Activated CD4-positive, alpha-beta memory T cell treated with anti-CD3 and anti-CD28 coated beads, Interleukin-2, amount 10 ng/mL, durations not matched to agents 7 days and 5 days (primary cell): Measurements from ENCODE around the gene ABCA2. TPM values are rescaled to one million over a fixed set of nuclear protein-coding genes. Genes with fewer than 3 reads are reported as not detected.

Experiments
- CTCF ChIA-PET: fragments of 350-600 bp; sonication (Branson Sonifier 250); formaldehyde crosslinking; loops from one replicate; lab custom pipeline; 2021; ENCODE audit warnings: antibody characterized with exemption, inconsistent platforms; lab: Charles Lee
- POLR2A ChIA-PET: fragments of 350-600 bp; sonication (Branson Sonifier 250); formaldehyde crosslinking; loops from one replicate; lab custom pipeline; 2021; ENCODE audit warnings: antibody characterized with exemption; lab: Charles Lee
- DNase-seq: peaks from one replicate; pipeline ENCODE4 v3.0.0-alpha.2; 2020
- H3K27ac Mint-ChIP-seq: one replicate; pipeline ENCODE4 v1.8.0; 2021; ENCODE audit warnings: mild to moderate bottlenecking, mixed read lengths
- H3K27me3 Mint-ChIP-seq: one replicate; pipeline ENCODE4 v1.8.0; 2021; ENCODE audit warnings: mixed read lengths
- H3K36me3 Mint-ChIP-seq: one replicate; pipeline ENCODE4 v1.8.0; 2021; ENCODE audit warnings: low read depth, mixed read lengths
- H3K4me1 Mint-ChIP-seq: one replicate; pipeline ENCODE4 v1.8.0; 2021; ENCODE audit warnings: mixed read lengths
- H3K4me3 Mint-ChIP-seq: one replicate; pipeline ENCODE4 v1.8.0; 2021; ENCODE audit warnings: mild to moderate bottlenecking, mixed read lengths
- H3K9me3 Mint-ChIP-seq: one replicate; pipeline ENCODE4 v1.8.0; 2021; ENCODE audit warnings: mixed read lengths
- total RNA-seq, 2 experiments: library from RNA; stranded (reverse); gene quantifications; one replicate each; pipeline ENCODE4 v1.2.3, GENCODE V29; 2021

The ABCA2 gene, protein sequence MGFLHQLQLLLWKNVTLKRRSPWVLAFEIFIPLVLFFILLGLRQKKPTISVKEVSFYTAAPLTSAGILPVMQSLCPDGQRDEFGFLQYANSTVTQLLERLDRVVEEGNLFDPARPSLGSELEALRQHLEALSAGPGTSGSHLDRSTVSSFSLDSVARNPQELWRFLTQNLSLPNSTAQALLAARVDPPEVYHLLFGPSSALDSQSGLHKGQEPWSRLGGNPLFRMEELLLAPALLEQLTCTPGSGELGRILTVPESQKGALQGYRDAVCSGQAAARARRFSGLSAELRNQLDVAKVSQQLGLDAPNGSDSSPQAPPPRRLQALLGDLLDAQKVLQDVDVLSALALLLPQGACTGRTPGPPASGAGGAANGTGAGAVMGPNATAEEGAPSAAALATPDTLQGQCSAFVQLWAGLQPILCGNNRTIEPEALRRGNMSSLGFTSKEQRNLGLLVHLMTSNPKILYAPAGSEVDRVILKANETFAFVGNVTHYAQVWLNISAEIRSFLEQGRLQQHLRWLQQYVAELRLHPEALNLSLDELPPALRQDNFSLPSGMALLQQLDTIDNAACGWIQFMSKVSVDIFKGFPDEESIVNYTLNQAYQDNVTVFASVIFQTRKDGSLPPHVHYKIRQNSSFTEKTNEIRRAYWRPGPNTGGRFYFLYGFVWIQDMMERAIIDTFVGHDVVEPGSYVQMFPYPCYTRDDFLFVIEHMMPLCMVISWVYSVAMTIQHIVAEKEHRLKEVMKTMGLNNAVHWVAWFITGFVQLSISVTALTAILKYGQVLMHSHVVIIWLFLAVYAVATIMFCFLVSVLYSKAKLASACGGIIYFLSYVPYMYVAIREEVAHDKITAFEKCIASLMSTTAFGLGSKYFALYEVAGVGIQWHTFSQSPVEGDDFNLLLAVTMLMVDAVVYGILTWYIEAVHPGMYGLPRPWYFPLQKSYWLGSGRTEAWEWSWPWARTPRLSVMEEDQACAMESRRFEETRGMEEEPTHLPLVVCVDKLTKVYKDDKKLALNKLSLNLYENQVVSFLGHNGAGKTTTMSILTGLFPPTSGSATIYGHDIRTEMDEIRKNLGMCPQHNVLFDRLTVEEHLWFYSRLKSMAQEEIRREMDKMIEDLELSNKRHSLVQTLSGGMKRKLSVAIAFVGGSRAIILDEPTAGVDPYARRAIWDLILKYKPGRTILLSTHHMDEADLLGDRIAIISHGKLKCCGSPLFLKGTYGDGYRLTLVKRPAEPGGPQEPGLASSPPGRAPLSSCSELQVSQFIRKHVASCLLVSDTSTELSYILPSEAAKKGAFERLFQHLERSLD (N-terminal part only)
- total RNA-seq = 10 to 100 TPM; 55.5 to 65.9 TPM

DNA sequence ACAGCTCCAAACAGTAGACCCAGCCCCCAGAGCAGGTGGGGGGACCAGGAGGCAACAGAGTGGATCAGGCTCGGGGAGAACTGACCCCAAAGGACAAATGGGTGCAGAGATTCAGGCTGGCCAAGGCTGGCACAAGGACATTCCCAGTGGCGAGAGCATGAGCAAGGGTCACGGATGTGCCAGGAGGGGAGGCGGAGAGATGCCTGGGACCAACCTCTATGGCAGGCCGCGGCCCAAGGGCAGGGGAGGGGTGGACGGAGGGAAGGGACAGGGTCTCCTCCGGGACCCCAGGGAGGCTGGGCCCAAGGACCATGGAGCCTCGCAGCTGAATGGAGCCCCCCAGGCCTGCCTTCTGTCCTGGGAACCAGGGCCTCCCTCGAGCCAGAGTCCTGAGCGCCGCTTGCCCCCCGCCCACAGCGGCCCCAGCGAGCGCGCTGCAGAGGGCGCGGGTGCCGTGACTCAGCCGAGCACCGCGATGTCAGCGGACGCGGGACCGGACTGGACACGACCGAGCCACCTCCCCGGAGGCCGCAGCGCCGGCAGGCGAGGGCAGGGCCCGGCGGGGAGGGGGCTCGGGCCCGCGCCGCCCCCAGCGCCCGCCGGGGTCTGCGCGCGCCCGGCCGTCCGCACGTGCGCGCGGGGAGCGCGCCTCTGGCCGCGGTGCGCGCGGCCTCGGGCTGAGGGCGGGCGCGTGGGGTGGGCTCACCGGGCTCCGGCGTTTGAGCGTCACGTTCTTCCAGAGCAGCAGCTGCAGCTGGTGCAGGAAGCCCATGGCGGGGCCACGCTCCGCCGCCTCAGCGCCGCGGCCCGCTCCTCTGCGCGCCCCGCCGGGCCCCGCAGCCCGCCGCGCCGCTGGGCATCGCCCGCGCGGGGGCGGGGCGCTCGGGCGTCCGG, at the start of gene ABCA2:
Gene ABCA2 (minus strand): TSS at position 869 of the 894 bp plus-strand sequence. CDS start 97 bp downstream, at position 772.
- no peak for DNase-seq
- peak within 1 kb of the TSS; percentile 91 for H3K27ac Mint-ChIP-seq
- no peaks in the 10 kb centered on the region for H3K27me3 Mint-ChIP-seq
- no peaks in the 10 kb centered on the region for H3K9me3 Mint-ChIP-seq
- CTCF ChIA-PET = interaction anchor here (1.0 to 7.3 kb wide), 8 partner anchors 17 to 213 kb away, joined by 3 to 105 read pairs (median 8); partner anchors contain the start of genes CLIC3, SAPCD2, TRAF2 and UAP1L1
- peaks cover 5% of the 10 kb centered on the region for H3K36me3 Mint-ChIP-seq
- H3K4me3 Mint-ChIP-seq = peak within 1 kb of the TSS; percentile 77
- H3K4me1 Mint-ChIP-seq = peaks cover 43% of the 10 kb centered on the region
- POLR2A ChIA-PET = interaction anchor here (0.9 to 2.0 kb wide), 6 partner anchors 10 to 43 kb away, joined by 3 to 7 read pairs (median 5); partner anchors contain the start of genes CLIC3 and SAPCD2

DNA sequence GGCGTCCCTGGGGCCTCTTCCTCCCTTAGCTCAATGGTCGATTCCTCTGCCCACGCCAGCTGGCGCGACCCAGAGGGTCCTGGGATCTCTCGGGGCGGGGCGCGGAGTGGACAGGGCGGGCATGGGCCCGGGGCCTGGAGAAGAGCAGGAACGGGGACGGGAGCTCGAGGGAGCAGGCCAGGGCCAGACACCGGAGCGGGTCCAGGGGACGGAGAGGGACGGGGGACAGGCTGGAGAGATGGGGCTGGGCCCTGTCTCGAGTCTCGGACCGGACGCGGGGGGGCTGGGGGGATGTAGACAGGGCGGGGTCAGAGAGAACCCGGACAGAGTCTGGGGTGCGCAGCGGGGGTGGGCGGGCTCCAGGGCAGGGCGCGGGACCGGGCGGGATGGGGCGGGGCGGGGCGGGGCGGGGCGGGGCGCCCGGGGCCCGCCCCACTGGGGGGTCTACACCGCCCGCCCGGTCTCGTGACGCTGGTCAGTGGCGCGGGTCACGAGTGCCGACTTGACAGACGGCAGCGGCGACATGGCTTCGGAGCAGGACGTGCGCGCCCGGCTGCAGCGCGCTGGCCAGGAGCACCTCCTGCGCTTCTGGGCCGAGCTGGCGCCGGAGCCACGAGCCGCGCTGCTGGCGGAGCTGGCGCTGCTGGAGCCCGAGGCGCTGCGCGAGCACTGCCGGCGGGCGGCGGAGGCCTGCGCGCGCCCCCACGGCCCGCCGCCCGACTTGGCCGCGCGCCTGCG, 49.1 kb upstream of the ABCA2 start, which contains the start of gene UAP1L1:
Gene UAP1L1 (plus strand): TSS at position 508 of the 738 bp plus-strand sequence. CDS start 16 bp downstream, at position 524.
- H3K27me3 Mint-ChIP-seq = no peaks in the 10 kb centered on the region
- CTCF ChIA-PET = interaction anchor here (0.6 to 3.2 kb wide), 9 partner anchors 8 to 159 kb away, joined by 3 to 29 read pairs (median 6); partner anchors contain the start of genes ABCA2 and MAN1B1
- peaks cover 14% of the 10 kb centered on the region for H3K36me3 Mint-ChIP-seq

DNA sequence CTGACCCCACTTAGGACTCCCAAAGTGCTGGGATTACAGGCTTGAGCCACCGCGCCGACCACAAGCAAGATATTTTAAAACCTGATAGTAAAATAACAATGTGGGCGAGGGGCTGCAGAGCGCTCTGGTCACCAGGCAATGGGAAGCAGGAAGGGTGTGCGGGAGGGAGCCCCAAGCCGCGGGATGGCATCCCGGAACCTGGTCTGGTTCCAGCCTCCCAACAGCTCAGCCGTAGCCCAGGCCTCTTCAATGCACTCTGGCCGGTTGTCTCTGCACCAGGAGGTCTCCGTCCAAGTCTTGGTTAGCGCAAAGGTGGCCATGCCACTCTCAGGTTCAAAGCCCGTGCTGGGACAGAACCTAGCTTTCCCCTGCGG, 48.6 kb upstream of the ABCA2 start:
- CTCF ChIA-PET = interaction anchor here (0.6 to 3.2 kb wide), 8 partner anchors 8 to 48 kb away, joined by 3 to 29 read pairs (median 6); partner anchors contain the start of genes ABCA2 and MAN1B1
- peak overlapping the region; percentile 40 for H3K27ac Mint-ChIP-seq

More for the DNA sequence above, 49.1 kb upstream of the ABCA2 start, which contains the start of gene UAP1L1:
- Mint-ChIP-seq H3K4me3 (peak within 1 kb of the TSS; percentile 71), H3K4me1 (peaks cover 15% of the 10 kb centered on the region), H3K9me3 (no peaks in the 10 kb centered on the region), H3K27ac (peak within 1 kb of the TSS; percentile 44)
- DNase-seq = peak; percentile 76
- POLR2A ChIA-PET = interaction anchor here (1.0 to 3.1 kb wide), 5 partner anchors 9 to 164 kb away, joined by 3 to 35 read pairs (median 4); partner anchors contain the start of genes MAN1B1, SSNA1 and TUBB4B

DNA sequence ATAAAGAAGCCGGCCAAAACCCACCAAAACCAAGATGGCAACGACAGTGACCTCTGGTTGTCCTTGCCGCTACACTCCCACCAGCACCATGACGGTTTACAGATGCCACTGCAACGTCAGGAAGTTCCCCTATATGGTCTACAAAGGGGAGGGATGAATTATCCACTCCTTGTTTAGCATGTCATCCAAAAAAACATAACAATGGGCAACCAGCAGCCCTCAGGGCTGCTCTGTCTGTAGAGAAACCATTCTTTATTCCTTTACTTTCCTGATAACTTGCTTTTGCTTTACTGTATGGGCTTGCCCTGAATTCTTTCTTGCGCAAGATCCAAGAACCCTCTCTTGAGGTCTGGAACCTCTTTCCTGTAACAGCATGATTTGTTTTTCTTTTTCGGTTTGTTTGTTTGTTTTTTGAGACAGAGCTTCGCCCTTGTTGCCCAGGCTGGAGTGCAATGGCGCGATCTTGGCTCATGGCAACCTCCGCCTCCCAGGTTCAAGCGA, 47.3 kb upstream of the ABCA2 start:
- H3K27me3 Mint-ChIP-seq = no peaks in the 10 kb centered on the region
- DNase-seq = no peak
- H3K9me3 Mint-ChIP-seq = no peaks in the 10 kb centered on the region
- H3K36me3 Mint-ChIP-seq = peaks cover 6% of the 10 kb centered on the region
- no peak overlapping the region for H3K27ac Mint-ChIP-seq
- ChIA-PET CTCF (interaction anchor here (1.4 to 3.2 kb wide), 2 partner anchors 7 to 28 kb away, joined by 5 to 29 read pairs; no protein-coding TSS in a partner anchor), POLR2A (interaction anchor here (1.7 to 3.1 kb wide), 2 partner anchors 11 to 165 kb away, joined by 3 to 35 read pairs; partner anchors contain the start of genes MAN1B1 and TUBB4B)
- peaks cover 29% of the 10 kb centered on the region for H3K4me1 Mint-ChIP-seq
- no peak overlapping the region for H3K4me3 Mint-ChIP-seq

More for the DNA sequence above, 48.6 kb upstream of the ABCA2 start:
- Mint-ChIP-seq H3K9me3 (no peaks in the 10 kb centered on the region), H3K36me3 (peaks cover 8% of the 10 kb centered on the region), H3K27me3 (no peaks in the 10 kb centered on the region), H3K4me3 (peak overlapping the region; percentile 54), H3K4me1 (peaks cover 17% of the 10 kb centered on the region)
- DNase-seq = no peak
- POLR2A ChIA-PET = interaction anchor here (1.0 to 3.1 kb wide), 5 partner anchors 9 to 164 kb away, joined by 3 to 35 read pairs (median 4); partner anchors contain the start of genes MAN1B1, SSNA1 and TUBB4B

DNA sequence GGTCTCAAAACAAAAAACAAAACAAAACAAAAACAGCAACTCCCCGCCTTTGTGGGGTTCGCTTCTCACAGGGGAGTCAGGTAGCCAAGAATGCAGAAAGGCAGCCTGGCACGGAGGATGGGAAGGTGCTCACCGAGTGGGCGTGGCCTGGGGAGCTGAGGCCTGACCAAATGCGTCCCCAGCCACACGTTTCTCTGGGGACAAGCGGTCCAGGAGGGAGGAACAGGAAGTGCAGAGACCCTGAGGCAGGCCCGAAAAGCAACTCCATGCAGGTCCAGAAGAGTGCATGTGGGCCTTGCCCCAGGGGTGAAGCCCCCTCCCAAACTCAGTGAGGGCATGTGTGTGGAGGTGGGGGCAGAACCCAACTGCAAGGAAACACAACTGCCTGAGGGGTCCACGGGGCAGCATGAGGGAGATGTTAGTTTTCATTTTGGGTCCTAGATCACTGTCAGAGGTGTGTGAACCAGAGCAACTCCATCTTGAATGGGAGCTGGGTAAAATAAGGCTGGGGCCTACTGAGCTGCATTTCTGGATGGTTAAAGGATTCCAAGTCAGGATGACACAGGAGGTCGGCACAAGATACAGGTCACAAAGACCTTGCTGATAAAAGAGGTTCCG, 46.7 kb upstream of the ABCA2 start:
- Mint-ChIP-seq H3K4me3 (no peak overlapping the region), H3K9me3 (no peaks in the 10 kb centered on the region), H3K4me1 (peaks cover 27% of the 10 kb centered on the region), H3K27me3 (no peaks in the 10 kb centered on the region), H3K27ac (no peak overlapping the region), H3K36me3 (peaks cover 2% of the 10 kb centered on the region)
- ChIA-PET POLR2A (interaction anchor here (1.7 kb wide), 1 partner anchor 166 kb away, joined by 3 read pairs; the partner anchor contains the start of gene TUBB4B), CTCF (interaction anchor here (1.2 to 1.4 kb wide), 2 partner anchors 28 to 40 kb away, joined by 3 to 5 read pairs; no protein-coding TSS in a partner anchor)
- DNase-seq = no peak

DNA sequence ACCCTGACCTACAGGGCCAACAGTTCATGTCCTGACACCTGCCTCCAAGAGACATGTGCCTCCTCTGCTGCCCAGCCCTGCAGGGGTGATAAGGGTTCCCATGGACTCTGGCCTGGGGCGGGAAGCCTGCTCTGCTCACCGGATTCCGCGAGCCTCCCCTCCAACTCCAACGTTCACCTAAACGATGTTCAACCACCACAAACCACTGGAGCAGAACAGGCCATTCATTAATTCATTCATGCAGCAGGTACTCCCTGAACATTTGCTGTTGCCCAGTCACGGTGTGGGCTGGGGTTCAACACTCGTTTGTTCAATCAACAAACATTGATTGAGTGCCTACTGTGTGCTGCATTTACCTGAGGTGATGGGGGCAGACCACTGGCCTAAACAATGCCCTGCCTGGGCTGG, 46.0 kb upstream of the ABCA2 start:
- H3K36me3 Mint-ChIP-seq = no peaks in the 10 kb centered on the region
- DNase-seq = no peak
- no peaks in the 10 kb centered on the region for H3K27me3 Mint-ChIP-seq
- no peak overlapping the region for H3K4me3 Mint-ChIP-seq
- H3K9me3 Mint-ChIP-seq = no peaks in the 10 kb centered on the region
- ChIA-PET POLR2A (interaction anchor here (5.5 kb wide), 1 partner anchor 11 kb away, joined by 87 read pairs; the partner anchor contains the start of gene MAN1B1), CTCF (interaction anchor here (1.2 kb wide), 1 partner anchor 39 kb away, joined by 3 read pairs; no protein-coding TSS in a partner anchor)
- peaks cover 28% of the 10 kb centered on the region for H3K4me1 Mint-ChIP-seq
- H3K27ac Mint-ChIP-seq = no peak overlapping the region

DNA sequence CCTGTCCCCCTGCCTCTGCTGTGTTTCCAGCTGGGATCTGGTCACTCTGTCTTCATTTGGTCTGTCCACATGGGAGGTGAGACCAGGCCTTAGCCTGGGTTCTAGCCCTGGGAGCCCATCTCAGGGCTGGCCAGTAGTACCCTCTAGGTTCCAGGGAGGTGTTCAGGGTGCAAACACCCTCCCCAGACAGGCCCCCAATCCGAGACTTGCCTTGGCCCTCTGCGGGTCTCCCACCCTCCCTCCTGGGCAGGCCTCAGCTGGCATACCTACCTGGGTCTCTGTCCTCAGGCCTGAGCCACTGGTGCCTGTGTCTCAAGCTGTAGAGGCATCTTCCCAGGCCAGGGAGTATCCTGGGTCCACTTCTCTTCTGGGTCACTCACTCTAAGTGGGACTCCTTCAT, 43.2 kb upstream of the ABCA2 start:
- CTCF ChIA-PET = interaction anchor here (2.3 to 8.8 kb wide), 4 partner anchors 16 to 42 kb away, joined by 12 to 105 read pairs (median 71); partner anchors contain the start of genes ABCA2, FUT7, MAN1B1 and NPDC1
- DNase-seq = no peak
- POLR2A ChIA-PET = interaction anchor here (1.0 to 5.5 kb wide), 12 partner anchors 8 to 264 kb away, joined by 3 to 87 read pairs (median 4); partner anchors contain the start of genes ABCA2, MAN1B1, RABL6 and TUBB4B
- H3K36me3 Mint-ChIP-seq = peaks cover 4% of the 10 kb centered on the region
- no peaks in the 10 kb centered on the region for H3K27me3 Mint-ChIP-seq
- peak overlapping the region; percentile 73 for H3K4me3 Mint-ChIP-seq
- H3K9me3 Mint-ChIP-seq = no peaks in the 10 kb centered on the region
- H3K4me1 Mint-ChIP-seq = peaks cover 37% of the 10 kb centered on the region
- H3K27ac Mint-ChIP-seq = peak overlapping the region; percentile 63

DNA sequence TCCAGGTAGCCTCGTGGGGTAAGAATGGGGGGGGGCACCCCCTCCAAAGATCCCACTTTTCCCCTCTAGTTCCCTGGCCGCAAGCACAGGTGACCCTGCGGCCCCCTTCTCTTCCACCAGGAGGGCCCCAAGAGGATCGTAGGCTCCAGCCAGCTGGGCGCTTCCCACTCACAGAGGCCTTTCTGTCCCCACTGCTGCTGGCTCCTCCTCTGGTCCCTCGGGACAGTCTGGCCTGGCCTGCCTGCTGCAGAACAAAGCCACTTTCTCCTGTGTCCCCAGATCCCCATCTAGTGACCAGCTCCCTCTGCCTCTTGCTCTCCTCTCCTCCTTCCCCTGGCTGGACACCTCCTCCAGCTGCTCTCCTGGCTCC, 42.9 kb upstream of the ABCA2 start:
- no peaks in the 10 kb centered on the region for H3K9me3 Mint-ChIP-seq

DNA sequence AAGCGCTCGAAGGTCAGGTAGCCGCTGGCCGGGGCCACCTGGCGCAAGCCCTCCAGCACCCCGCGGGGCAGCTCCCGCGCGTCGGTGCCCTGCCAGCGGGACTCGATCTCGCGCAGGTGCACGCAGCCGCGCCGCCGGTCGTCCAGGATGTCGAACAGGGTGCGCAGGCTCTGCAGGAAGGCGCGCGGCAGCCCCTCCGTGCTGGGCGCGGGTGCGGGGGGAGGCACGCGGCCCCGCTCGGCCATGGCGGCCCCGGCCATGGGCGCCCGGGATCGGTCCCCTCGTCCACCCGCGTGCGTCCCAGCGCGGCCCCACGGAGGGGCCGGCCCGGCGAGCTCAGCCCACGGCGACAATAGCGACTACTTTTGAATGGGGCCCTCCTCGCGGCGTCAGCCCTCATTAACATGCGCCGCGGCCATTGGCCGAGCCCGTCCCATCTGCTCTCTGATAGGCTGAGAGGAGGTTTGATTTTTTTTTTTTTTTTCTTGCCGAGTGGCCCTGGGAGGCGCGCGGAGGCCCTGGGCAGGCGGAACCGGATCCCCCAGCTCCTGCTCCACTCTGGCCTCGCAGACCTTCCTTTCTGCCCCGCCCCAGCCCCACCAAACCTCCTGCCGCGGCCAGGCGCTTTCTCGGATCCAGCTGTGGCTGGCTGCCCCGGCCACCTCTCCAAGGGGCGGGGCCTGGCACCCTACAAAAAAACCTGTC, 42.3 kb upstream of the ABCA2 start, which contains the start of gene SAPCD2:
Gene SAPCD2 (minus strand): TSS at position 357 of the 705 bp plus-strand sequence. CDS start 97 bp downstream, at position 260.
- no peaks in the 10 kb centered on the region for H3K27me3 Mint-ChIP-seq
- H3K27ac Mint-ChIP-seq = peak within 1 kb of the TSS; percentile 63
- H3K9me3 Mint-ChIP-seq = no peaks in the 10 kb centered on the region
- DNase-seq = peak; percentile 90
- H3K36me3 Mint-ChIP-seq = peaks cover 6% of the 10 kb centered on the region
- ChIA-PET CTCF (interaction anchor here (0.7 to 8.8 kb wide), 15 partner anchors 9 to 282 kb away, joined by 3 to 105 read pairs (median 4); partner anchors contain the start of genes ABCA2, FUT7, MAN1B1 and NPDC1), POLR2A (interaction anchor here (0.7 to 5.5 kb wide), 21 partner anchors 9 to 342 kb away, joined by 3 to 87 read pairs (median 4); partner anchors contain the start of genes ABCA2, MAN1B1, PAXX and RABL6)
- peak within 1 kb of the TSS; percentile 73 for H3K4me3 Mint-ChIP-seq
- peaks cover 37% of the 10 kb centered on the region for H3K4me1 Mint-ChIP-seq

More for the DNA sequence above, 42.9 kb upstream of the ABCA2 start:
- Mint-ChIP-seq H3K27me3 (no peaks in the 10 kb centered on the region), H3K4me3 (peak overlapping the region; percentile 73), H3K27ac (peak overlapping the region; percentile 63), H3K36me3 (peaks cover 4% of the 10 kb centered on the region), H3K4me1 (peaks cover 37% of the 10 kb centered on the region)
- no peak for DNase-seq
- ChIA-PET POLR2A (interaction anchor here (1.0 to 5.5 kb wide), 18 partner anchors 9 to 342 kb away, joined by 3 to 87 read pairs (median 4); partner anchors contain the start of genes ABCA2, MAN1B1, PAXX and RABL6), CTCF (interaction anchor here (1.0 to 8.8 kb wide), 10 partner anchors 15 to 283 kb away, joined by 3 to 105 read pairs (median 7); partner anchors contain the start of genes ABCA2, FUT7, MAN1B1 and NPDC1)
